ENCODE data around the gene ZSCAN4. TPM values are rescaled to one million over a fixed set of nuclear protein-coding genes. Genes with fewer than 3 reads are reported as not detected.

The ZSCAN4 gene
- total RNA-seq, 2 donors from 2014 or later = not detected

- intact Hi-C loops (cut with DNase I) = no loop called here
- no peak for TF ChIP-seq CTCF (IDR thresholded peaks at IDR 0.05)
- TF ChIP-seq POLR2AphosphoS5 (IDR thresholded peaks at IDR 0.05) = no peak
- TF ChIP-seq POLR2A (IDR thresholded peaks at IDR 0.05) = no peak
- Histone ChIP-seq H3K4me1 (replicated peaks) (no peaks in the 10 kb centered on the region), H3K4me3 (no peak overlapping the region), H3K27me3 (replicated peaks; ENCODE audit: insufficient read depth) (no peaks in the 10 kb centered on the region), H3K9me3 (no peaks in the 10 kb centered on the region), H3K27ac (no peak overlapping the region), H3K36me3 (no peaks in the 10 kb centered on the region)
- 97% methylated on average over 6 of the region's 6 CpGs for WGBS
- no peak for DNase-seq (ENCODE audit: low spot score)
Measured at GRCh38 chr19:57688011-57688763, 19.5 kb downstream of the ZSCAN4 start.

GRCh38 chr19:57689750-57690149, 21.0 kb downstream of the ZSCAN4 start:
- H3K4me1 ChIP-seq (replicated peaks) = no peaks in the 10 kb centered on the region
- 76% methylated on average over 3 of the region's 3 CpGs for WGBS

DNA sequence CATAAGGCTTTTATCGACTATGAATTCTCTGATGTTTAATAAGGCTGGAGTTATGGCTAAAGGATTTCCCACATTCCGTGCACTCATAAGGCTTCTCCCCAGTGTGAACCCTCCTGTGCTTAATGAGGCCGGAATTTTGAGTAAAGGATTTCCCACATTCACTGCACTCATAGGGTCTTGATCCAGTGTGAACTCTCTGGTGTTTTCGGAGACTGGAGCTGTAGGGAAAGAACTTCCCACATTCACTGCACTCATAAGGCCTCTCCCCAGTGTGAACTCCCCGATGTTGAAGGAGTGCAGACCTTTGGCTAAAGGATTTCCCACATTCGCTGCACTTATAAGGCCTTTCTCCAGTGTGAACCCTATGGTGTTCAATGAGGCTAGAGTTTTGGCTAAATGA, 32.9 kb downstream of the ZSCAN4 start:
- DNase-seq (ENCODE audit: low spot score) = no peak
- Histone ChIP-seq H3K4me3 (no peak overlapping the region), H3K27ac (no peak overlapping the region), H3K36me3 (no peaks in the 10 kb centered on the region), H3K27me3 (replicated peaks; ENCODE audit: insufficient read depth) (no peaks in the 10 kb centered on the region), H3K4me1 (replicated peaks) (no peaks in the 10 kb centered on the region), H3K9me3 (no peaks in the 10 kb centered on the region)
- TF ChIP-seq POLR2AphosphoS5 (IDR thresholded peaks at IDR 0.05) (no peak), POLR2A (IDR thresholded peaks at IDR 0.05) (no peak), CTCF (IDR thresholded peaks at IDR 0.05) (no peak)
- intact Hi-C loops (cut with DNase I) = no loop called here
- 96% methylated on average over 6 of the region's 6 CpGs for WGBS

More at GRCh38 chr19:57689750-57690149, 21.0 kb downstream of the ZSCAN4 start:
- Histone ChIP-seq H3K27ac (no peak overlapping the region), H3K36me3 (no peaks in the 10 kb centered on the region), H3K9me3 (no peaks in the 10 kb centered on the region), H3K27me3 (replicated peaks; ENCODE audit: insufficient read depth) (no peaks in the 10 kb centered on the region), H3K4me3 (no peak overlapping the region)
- TF ChIP-seq POLR2A (IDR thresholded peaks at IDR 0.05) (no peak), CTCF (IDR thresholded peaks at IDR 0.05) (no peak), POLR2AphosphoS5 (IDR thresholded peaks at IDR 0.05) (no peak)
- intact Hi-C loops (cut with DNase I) = no loop called here
- DNase-seq (ENCODE audit: low spot score) = no peak

- Histone ChIP-seq H3K27ac (no peak overlapping the region), H3K36me3 (no peaks in the 10 kb centered on the region), H3K9me3 (no peaks in the 10 kb centered on the region), H3K4me3 (no peak overlapping the region), H3K4me1 (replicated peaks) (no peaks in the 10 kb centered on the region), H3K27me3 (replicated peaks; ENCODE audit: insufficient read depth) (no peaks in the 10 kb centered on the region)
- WGBS = 100% methylated on average over 1 of the region's 1 CpG
- TF ChIP-seq CTCF (IDR thresholded peaks at IDR 0.05) (no peak), POLR2A (IDR thresholded peaks at IDR 0.05) (no peak), POLR2AphosphoS5 (IDR thresholded peaks at IDR 0.05) (no peak)
- intact Hi-C loops (cut with DNase I) = no loop called here
- DNase-seq (ENCODE audit: low spot score) = no peak
Measured at GRCh38 chr19:57706346-57706745, 37.6 kb downstream of the ZSCAN4 start.

All from prostate gland (tissue), 2 donors.